Ovary (tissue), 3 donors: ENCODE measurements around the gene ULBP2.

Experiments used
- EP300 ChIP-seq: sonication (generic); formaldehyde crosslinking; IDR thresholded peaks from one replicate; pipeline ENCODE4 v1.6.1; 2017; ENCODE audit warnings: antibody characterized with exemption
- POLR2A ChIP-seq: fragments of 450-650 bp; IDR thresholded peaks from one replicate; pipeline ENCODE4 v1.6.1; 2017; ENCODE audit warnings: antibody characterized with exemption, mild to moderate bottlenecking, moderate library complexity
- TF ChIP-seq, protein P1 (sequence below), 3 donors: fragments of 450-650 bp in 2 of 3; fragments of 200-600 bp in 1 of 3; IDR thresholded peaks; one replicate each; pipeline versions ENCODE4 v1.5.1 to v1.8.0; 2016 to 2022; ENCODE audit warnings: antibody characterized with exemption in 3 of 3, mild to moderate bottlenecking in 1 of 3
- donor health status: DM: no; HTN: no; CAD: no.

DNA sequence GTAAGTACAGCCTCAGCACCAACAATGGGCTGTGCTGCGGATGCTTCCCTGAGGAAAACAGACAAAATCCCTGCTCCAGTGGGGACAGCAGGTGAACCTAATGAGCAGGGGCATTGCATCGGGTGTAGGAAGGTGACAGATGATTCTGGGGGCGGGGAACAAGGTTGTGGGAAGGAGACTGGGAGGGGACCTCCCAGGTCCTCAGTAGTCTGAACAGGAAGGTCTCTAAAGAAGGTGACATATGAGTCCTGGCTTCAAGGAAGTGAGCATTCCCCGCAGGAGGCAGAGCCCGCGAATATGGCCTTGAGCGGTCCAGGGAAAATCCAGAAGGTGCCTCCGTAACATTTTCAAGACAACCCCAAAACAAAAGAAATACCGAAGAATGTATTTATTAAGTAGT lies 41.3 kb downstream of the ULBP2 start:
- TF ChIP-seq, protein P1, sequence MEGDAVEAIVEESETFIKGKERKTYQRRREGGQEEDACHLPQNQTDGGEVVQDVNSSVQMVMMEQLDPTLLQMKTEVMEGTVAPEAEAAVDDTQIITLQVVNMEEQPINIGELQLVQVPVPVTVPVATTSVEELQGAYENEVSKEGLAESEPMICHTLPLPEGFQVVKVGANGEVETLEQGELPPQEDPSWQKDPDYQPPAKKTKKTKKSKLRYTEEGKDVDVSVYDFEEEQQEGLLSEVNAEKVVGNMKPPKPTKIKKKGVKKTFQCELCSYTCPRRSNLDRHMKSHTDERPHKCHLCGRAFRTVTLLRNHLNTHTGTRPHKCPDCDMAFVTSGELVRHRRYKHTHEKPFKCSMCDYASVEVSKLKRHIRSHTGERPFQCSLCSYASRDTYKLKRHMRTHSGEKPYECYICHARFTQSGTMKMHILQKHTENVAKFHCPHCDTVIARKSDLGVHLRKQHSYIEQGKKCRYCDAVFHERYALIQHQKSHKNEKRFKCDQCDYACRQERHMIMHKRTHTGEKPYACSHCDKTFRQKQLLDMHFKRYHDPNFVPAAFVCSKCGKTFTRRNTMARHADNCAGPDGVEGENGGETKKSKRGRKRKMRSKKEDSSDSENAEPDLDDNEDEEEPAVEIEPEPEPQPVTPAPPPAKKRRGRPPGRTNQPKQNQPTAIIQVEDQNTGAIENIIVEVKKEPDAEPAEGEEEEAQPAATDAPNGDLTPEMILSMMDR (IDR thresholded peaks at IDR 0.05) = no peak
- TF ChIP-seq EP300 (no peak), POLR2A (no peak)
